GM18505 (cell line): Measurements from ENCODE around the gene CTAG1A.
"Not testable (repeated sequence)": the region's sequence is repeated elsewhere in the genome, so short reads cannot be mapped to it uniquely, and the experiment has no call there.

Experiments used
- ATAC-seq: cut with Tn5 transposase; IDR thresholded peaks from one replicate; pipeline ENCODE4 v1.9.1; 2021; ENCODE audit not compliant: unreplicated experiment
- POLR2A ChIP-seq: IDR thresholded peaks from 4 replicates; pipeline ENCODE4 v1.6.1; 2011; ENCODE audit warnings: borderline replicate concordance; ENCODE audit not compliant: insufficient read depth, insufficient read length; ENCODE audit errors: extremely low read depth

CTAG1A gene

GRCh38 chrX:154549766-154550165 lies 35.2 kb upstream of the CTAG1A start:
- ATAC-seq: no peak
- no peak for TF ChIP-seq POLR2A

DNA sequence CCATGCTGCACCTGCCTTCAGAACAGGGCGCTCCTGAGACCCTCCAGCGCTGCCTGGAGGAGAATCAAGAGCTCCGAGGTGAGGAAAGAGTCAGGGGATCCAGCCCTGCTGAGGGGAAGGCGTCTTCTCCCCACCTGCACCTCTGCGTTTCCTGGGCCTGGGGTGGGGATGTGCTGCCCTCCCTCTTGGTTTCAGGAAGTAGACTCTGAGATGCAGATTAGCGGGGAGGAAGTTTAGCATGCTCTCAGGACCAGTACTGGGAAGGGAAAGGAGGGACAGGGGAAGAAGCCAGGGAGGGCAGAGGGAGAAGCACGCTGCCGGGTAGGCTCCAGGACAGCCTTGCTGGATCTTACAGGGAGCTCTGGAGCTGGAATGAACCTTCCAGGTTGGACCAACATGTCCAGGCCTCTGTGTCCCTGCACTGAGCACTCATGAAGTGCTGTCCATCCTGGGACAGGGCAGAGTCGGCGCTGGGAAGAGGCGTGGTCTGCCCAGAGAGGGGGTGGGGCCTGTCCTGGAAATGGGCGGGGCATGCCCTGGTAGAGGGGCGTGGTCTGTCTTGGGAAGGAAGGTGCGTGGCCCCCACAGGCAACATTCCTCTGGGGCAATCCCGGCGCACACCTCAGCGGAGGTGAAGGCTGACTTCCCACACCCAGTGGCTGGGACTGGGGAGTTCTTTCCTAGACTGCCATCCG lies 32.7 kb upstream of the CTAG1A start:
- not testable (repeated sequence) for ATAC-seq

GRCh38 chrX:154558060-154558690 lies 26.8 kb upstream of the CTAG1A start:
- not testable (repeated sequence) for ATAC-seq

- ATAC-seq: not testable (repeated sequence)
Observed at GRCh38 chrX:154558896-154559295, 26.0 kb upstream of the CTAG1A start.

GRCh38 chrX:154560326-154560725 lies 24.6 kb upstream of the CTAG1A start:
- ATAC-seq: not testable (repeated sequence)

DNA sequence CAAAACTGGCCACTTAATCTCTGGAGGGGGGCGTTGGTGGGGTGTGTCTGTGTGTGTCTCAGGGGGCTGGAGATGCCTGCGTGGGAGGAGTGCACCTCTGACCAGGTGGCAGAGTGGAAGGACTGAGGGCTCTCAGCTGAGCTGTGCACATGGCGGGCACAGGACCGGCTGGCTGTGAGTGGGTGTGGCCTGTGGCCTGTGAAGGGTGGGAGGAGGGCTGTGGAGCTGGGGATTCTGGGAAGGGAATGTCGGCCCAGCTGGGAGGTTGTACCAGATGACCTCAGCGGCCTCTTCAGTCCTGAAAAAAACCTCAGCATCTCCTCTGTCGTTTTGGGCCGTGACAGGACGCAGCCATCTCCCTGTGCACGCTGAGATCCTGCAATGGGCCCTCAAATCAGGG lies 22.6 kb upstream of the CTAG1A start:
- ATAC-seq: not testable (repeated sequence)

DNA sequence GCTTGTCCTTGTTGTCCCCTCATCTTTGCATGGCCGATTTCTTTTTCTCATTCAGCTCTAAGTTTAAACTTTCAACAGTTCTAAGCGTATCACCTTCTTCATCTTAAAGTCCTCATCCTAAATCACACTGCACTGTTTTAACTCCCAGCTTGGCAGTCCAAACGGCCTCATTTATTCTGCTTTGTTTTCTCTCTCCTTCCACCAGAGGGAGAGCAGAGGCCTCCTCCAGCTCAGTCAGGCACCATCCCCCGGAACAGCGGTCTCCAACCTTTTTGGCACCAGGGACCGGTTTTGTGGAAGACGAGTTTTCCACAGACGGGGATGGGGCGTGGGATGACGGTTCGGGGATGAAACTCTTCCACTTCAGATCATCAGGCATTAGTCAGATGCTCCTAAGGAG lies 14.6 kb upstream of the CTAG1A start:
- not testable (repeated sequence) for ATAC-seq

GRCh38 chrX:154573061-154573460 lies 11.9 kb upstream of the CTAG1A start:
- not testable (repeated sequence) for ATAC-seq

GRCh38 chrX:154575076-154575475 lies 9.9 kb upstream of the CTAG1A start:
- not testable (repeated sequence) for ATAC-seq

- ATAC-seq: not testable (repeated sequence)
Observed at GRCh38 chrX:154582994-154583393, 1.9 kb upstream of the CTAG1A start.

DNA sequence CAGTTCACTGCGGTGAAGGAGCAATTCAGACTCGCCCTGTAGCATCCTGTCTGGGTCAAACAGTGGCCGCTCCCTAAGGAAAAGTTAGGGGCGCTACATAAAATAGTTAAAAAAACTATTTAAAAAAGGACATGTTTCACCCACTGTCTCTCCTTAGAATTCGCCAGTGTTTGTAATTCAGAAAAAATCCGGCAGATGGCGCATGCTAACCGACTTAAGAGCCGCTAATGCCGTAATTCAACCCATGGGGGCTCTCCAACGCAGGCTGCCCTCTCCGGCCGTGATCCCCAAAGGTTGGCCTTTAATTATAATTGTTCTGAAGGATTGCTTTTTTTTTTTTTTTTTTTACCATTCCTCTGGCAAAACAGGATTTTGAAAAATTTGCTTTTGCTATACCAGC lies 5.5 kb downstream of the CTAG1A start:
- not testable (repeated sequence) for ATAC-seq

GRCh38 chrX:154592505-154592904 lies 7.6 kb downstream of the CTAG1A start:
- ATAC-seq: no peak
- TF ChIP-seq POLR2A: no peak

DNA sequence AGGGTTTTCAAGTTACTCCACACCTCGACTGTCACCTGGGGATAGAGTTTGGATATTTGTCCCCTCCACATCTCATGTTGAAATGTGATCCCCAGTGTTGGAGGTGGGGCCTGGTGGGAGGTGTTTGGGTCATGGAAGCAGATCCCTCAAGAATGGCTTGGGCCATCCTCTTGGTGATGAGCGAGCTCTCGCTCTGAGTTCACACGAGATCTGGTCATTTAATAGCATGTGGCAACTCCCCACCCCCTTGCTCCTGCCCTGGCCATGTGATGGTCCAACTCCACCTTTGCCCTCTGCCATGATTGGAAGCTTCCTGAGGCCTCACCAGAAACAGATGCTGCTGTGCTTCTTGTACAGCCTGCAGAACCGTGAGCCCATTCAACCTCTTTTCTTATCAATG lies 8.3 kb downstream of the CTAG1A start:
- no peak for ATAC-seq
- no peak for TF ChIP-seq POLR2A

DNA sequence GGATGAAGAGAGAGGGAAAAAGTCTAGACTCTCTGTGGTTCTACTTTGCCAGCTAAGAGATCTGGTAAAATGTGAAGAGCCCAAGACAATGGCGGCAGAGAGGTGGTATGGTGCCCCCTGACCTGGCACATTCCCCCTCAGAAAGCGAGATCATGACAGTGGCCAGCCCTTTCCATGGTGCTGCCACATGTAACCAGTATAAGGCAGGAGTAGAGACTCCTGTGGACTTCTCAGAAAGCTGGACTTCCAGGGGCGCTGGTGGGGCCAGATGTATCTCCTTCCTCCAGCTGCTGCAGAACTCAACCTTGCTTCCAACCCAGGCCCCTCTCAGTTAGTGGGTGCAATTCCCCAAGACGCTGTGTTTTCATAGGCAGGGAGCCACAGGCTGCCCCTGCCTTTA lies 9.6 kb downstream of the CTAG1A start:
- ATAC-seq: no peak
- TF ChIP-seq POLR2A: no peak

GRCh38 chrX:154595559-154596249 lies 10.8 kb downstream of the CTAG1A start:
- ATAC-seq: no peak
- TF ChIP-seq POLR2A: no peak

DNA sequence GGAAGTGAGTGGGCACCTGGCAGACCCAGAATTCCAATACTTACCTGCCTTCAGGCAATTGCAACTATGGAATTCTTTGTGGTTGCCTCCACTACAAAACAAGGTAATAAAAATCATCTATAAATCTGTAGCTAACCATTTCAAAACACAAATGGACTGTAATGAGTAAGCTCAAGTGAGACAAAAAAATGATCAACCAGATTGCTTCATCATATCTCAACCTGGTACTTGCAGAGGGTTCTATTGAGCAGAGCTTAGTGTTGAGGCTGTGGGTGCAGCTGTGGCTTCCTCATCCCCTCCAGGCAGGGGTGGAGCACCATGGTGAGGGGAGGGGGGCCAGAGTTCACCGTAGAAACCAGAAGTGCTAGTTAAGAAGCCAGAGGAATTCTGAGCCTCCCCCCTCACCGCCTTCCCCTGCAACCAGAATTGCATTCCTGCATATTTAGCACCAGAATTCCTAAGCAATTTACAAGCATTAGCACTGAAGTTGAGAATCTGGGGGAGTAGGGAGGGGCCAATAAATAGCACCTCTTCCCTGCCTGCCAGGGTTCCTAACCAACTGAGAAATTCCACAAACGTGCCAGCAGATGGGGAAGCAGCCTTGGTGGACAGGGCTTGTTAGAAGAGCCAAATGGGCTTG lies 11.5 kb downstream of the CTAG1A start:
- no peak for ATAC-seq
- TF ChIP-seq POLR2A: no peak
